Hematopoietic multipotent progenitor cell treated with erythropoietin and hydrocortisone succinate and interleukin-3 and kit ligand, for 15 days (in vitro differentiated cells): ENCODE data around the gene STXBP4.

Experiments used
- DNase-seq: peaks from one replicate; pipeline ENCODE4 v3.0.0-alpha.2; 2015; ENCODE audit warnings: low spot score

STXBP4 gene

GRCh38 chr17:55219459-55219858 lies 250.9 kb downstream of the STXBP4 start:
- DNase-seq, result no peak

DNA sequence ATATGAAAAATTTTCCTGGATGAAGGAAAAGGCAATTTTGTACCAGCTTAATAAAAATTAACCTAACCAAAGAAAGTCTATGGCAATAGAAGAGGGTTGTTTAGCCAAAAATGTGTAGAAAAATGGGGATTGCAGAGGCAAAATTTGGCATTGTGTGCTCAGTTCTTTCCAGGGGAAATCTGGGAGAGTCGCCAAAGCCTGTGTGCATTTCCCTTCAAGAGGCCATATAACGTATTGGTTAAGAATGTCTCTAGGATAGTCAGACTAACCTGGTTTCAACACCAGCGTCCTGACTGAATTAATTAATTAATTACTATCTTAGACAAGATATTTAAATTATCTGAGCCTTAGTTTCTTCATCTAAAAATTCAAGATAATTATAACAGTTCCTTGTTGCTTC lies 251.4 kb downstream of the STXBP4 start:
- no peak for DNase-seq
